ENCODE measurements around the gene IFIT3.

Gene IFIT3

GRCh38 chr10:89360157-89360556 lies 32.4 kb downstream of the IFIT3 start:
- no peak for DNase-seq (ENCODE audit: low read depth)

- no peak for DNase-seq (ENCODE audit: low read depth)
Measured at GRCh38 chr10:89362929-89363328, 35.1 kb downstream of the IFIT3 start.

- DNase-seq (ENCODE audit: low read depth) = no peak
Measured at GRCh38 chr10:89363729-89364442, 36.1 kb downstream of the IFIT3 start.

- DNase-seq (ENCODE audit: low read depth) = no peak
Measured at GRCh38 chr10:89364531-89364930, 36.7 kb downstream of the IFIT3 start.

GRCh38 chr10:89367529-89367928 lies 39.7 kb downstream of the IFIT3 start:
- no peak for DNase-seq (ENCODE audit: low read depth)

GRCh38 chr10:89368129-89368528 lies 40.3 kb downstream of the IFIT3 start:
- DNase-seq (ENCODE audit: low read depth) = no peak

- no peak for DNase-seq (ENCODE audit: low read depth)
Measured at GRCh38 chr10:89369156-89370105, 41.6 kb downstream of the IFIT3 start.

GRCh38 chr10:89371079-89371478 lies 43.3 kb downstream of the IFIT3 start:
- DNase-seq (ENCODE audit: low read depth) = no peak

GRCh38 chr10:89371987-89372386 lies 44.2 kb downstream of the IFIT3 start:
- DNase-seq (ENCODE audit: low read depth) = no peak

GRCh38 chr10:89373916-89374711 lies 46.3 kb downstream of the IFIT3 start:
- DNase-seq (ENCODE audit: low read depth) = no peak

GRCh38 chr10:89374713-89375141 lies 46.9 kb downstream of the IFIT3 start:
- DNase-seq (ENCODE audit: low read depth) = no peak

GRCh38 chr10:89377705-89378637 lies 50.2 kb downstream of the IFIT3 start, which contains the start of gene IFIT1B:
Gene IFIT1B, plus strand, starts transcription at chr10:89378056. Its CDS starts 80 bp downstream, at chr10:89378136.
- no peak for DNase-seq (ENCODE audit: low read depth)

- no peak for DNase-seq (ENCODE audit: low read depth)
Measured at GRCh38 chr10:89379103-89379502, 51.3 kb downstream of the IFIT3 start.

- no peak for DNase-seq (ENCODE audit: low read depth)
Measured at GRCh38 chr10:89382757-89383156, 55.0 kb downstream of the IFIT3 start.

GRCh38 chr10:89384474-89385340 lies 56.9 kb downstream of the IFIT3 start:
- no peak for DNase-seq (ENCODE audit: low read depth)

GRCh38 chr10:89388806-89389205 lies 61.0 kb downstream of the IFIT3 start:
- DNase-seq (ENCODE audit: low read depth) = no peak

GRCh38 chr10:89389254-89389653 lies 61.5 kb downstream of the IFIT3 start:
- no peak for DNase-seq (ENCODE audit: low read depth)

Data from activated T-helper 1 cell treated with Interleukin-2 at 50 U/mL for 16 hours (primary cell).